ENCODE results near the gene SHKBP1.

GRCh38 chr19:40567040-40567749 lies 9.5 kb upstream of the SHKBP1 start:
- TF ChIP-seq CTCF (conservative IDR thresholded peaks at IDR 0.05; ENCODE audit: low read depth, low read length) (no peak), MXI1 (IDR thresholded peaks at IDR 0.05; ENCODE audit: borderline replicate concordance, low read depth, low read length) (no peak), POLR2A (IDR thresholded peaks at IDR 0.05; ENCODE audit: low read depth, low read length) (no peak), RFX5 (IDR thresholded peaks at IDR 0.05; ENCODE audit: low read depth, low read length) (no peak), RAD21 (IDR thresholded peaks at IDR 0.05; ENCODE audit: low read length) (no peak), MAFK (IDR thresholded peaks at IDR 0.05; ENCODE audit: low read depth, low read length) (no peak), CEBPB (IDR thresholded peaks at IDR 0.05; ENCODE audit: low read depth, low read length) (no peak), USF2 (IDR thresholded peaks at IDR 0.05; ENCODE audit: low read depth, low read length) (no peak), RCOR1 (IDR thresholded peaks at IDR 0.05; ENCODE audit: insufficient replicate concordance, low read length) (no peak), CHD1 (IDR thresholded peaks at IDR 0.05; ENCODE audit: low read depth, low read length) (no peak)

Data from IMR-90 (cell line).